Body of pancreas (tissue), 4 donors: ENCODE data around the gene MRGPRD.

ENCODE experiments used
- CTCF ChIP-seq, 7 experiments: fragments of 450-650 bp in 4 of 7; fragments of 200-600 bp in 3 of 7; sonication (generic) in 3 of 7; IDR thresholded peaks; one replicate each; pipeline ENCODE4 v1.5.1; 2016 to 2019; ENCODE audit warnings: antibody characterized with exemption in 7 of 7
- POLR2A ChIP-seq, 3 donors: fragments of 450-650 bp; IDR thresholded peaks; one replicate each; pipeline ENCODE4 v1.6.1; 2016; ENCODE audit warnings: antibody characterized with exemption in 3 of 3, mild to moderate bottlenecking in 2 of 3

- TF ChIP-seq POLR2A (IDR thresholded peaks at IDR 0.05) (no peak), CTCF (IDR thresholded peaks at IDR 0.05) (no peak)
Measured at GRCh38 chr11:68935516-68936357, 45.0 kb downstream of the MRGPRD start.
